ENCODE data around the gene ROR1.

- TF ChIP-seq CTCF (IDR thresholded peaks at IDR 0.05): no peak
- no peak for TF ChIP-seq POLR2A (IDR thresholded peaks at IDR 0.05)
- TF ChIP-seq EP300 (IDR thresholded peaks at IDR 0.05): no peak
Measured at GRCh38 chr1:64182207-64182606, 408.4 kb downstream of the ROR1 start.

Data from suprapubic skin (tissue), 3 donors.